HG03025 (cell line): Measurements from ENCODE around the gene SERHL2.
"Not testable (repeated sequence)": the region's sequence is repeated elsewhere in the genome, so short reads cannot be mapped to it uniquely, and the experiment has no call there.

Experiments used
- ATAC-seq: cut with Tn5 transposase; IDR thresholded peaks from one replicate; pipeline ENCODE4 v1.9.1; 2021; ENCODE audit warnings: mild to moderate bottlenecking, moderate library complexity; ENCODE audit not compliant: unreplicated experiment, low FRiP score

The SERHL2 gene

DNA sequence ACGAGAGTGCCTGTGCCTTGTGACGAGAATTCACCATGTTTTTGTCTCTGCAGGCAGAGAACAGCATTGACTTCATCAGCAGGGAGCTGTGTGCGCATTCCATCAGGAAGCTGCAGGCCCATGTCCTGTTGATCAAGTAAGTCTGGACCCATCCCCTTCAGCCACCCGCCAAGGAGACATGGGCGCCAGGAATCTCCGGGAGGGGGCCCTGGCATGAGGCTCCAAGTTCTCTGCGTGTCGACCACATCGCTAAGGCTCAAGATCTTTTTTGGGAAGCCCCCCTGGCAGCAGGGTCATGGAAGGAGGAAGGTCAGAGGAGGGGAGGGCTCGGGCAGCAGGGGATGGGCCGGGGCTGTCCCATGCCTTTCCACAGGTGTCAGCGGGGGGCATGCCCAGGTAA is 17.3 kb downstream of the SERHL2 start:
- not testable (repeated sequence) for ATAC-seq

DNA sequence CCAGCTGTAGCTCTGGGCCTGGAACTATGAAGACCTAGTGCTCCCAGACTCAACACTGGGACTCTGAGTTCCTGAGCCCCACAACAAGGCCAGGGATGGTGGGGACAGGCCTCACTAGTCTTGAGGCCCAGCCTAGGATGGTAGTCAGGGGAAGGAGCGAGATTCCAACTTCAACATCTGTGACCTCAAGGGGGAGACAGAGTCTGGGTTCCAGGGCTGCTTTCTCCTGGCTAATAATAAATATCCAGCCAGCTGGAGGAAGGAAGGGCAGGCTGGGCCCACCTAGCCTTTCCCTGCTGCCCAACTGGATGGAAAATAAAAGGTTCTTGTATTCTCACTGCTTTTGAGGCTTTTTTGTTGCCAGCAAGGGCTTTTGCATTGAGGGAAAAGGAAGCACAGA is 20.3 kb downstream of the SERHL2 start:
- ATAC-seq: not testable (repeated sequence)

DNA sequence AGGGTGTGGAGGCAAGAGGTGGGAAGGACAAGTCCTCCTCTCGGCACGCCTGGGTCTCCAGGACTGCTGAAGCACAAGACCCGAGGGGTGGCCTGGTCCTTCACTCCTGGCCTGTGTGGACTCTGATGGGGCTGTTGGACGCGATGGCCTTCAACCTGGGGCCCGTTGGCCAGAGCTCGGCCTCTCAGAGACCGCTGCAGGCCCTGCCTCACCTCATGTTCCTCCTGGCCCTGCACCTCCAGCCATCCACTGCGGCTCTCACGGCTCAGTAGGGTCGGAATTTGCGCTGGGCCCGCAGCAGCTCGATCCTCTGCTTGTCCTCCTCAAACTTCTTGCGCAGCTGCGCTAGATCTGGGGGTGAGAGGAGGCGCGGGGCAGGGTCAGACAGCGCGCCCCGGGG is 20.7 kb downstream of the SERHL2 start:
- ATAC-seq: not testable (repeated sequence)

DNA sequence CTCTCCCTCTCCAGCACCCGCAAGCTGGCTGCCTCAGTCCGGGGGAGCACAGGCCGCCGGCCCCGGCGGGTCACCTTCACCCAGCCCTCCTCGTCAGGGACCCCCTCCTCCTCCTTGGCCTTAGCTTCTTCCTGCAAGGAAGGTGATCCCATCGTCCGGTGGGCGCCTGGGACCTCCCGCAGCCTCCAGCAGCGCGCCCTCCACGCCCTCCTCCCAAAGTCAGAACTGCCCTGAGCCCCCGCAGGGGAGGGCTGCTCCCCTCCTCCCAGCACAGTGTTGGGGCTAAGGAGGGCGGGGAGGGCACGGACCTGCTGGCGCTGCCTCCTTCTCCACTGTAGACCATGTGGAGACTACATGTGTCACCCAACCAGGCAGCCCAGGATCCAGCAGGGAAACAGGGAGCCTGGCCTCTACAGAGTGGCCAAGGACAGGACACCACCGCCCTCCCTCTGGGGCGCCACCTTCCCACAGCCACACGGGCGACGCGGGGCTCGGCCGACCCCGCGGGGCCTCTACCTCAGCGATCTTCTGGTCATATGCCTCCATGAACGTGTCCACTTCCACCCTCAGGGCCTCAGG is 22.3 kb downstream of the SERHL2 start:
- ATAC-seq: not testable (repeated sequence)

DNA sequence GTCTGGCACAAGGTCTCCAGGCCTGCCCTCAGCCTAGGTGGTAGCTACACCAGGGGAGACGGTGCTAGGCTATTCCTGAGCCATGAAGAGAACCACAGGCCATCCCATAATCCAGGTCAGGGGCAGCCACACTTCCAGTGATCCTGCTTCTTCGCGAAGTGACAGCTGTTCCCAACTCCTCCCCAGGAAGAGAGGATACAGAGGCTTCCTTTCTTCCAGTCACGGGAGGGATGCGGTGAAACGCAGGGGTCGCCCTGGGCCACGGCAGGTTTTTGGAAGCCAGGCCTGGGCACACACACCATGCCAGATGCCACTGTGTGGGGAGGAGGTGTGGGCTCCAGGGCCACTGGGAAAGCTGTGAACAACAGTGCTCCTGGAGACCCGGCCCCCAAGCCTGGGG is 23.4 kb downstream of the SERHL2 start:
- ATAC-seq: not testable (repeated sequence)

DNA sequence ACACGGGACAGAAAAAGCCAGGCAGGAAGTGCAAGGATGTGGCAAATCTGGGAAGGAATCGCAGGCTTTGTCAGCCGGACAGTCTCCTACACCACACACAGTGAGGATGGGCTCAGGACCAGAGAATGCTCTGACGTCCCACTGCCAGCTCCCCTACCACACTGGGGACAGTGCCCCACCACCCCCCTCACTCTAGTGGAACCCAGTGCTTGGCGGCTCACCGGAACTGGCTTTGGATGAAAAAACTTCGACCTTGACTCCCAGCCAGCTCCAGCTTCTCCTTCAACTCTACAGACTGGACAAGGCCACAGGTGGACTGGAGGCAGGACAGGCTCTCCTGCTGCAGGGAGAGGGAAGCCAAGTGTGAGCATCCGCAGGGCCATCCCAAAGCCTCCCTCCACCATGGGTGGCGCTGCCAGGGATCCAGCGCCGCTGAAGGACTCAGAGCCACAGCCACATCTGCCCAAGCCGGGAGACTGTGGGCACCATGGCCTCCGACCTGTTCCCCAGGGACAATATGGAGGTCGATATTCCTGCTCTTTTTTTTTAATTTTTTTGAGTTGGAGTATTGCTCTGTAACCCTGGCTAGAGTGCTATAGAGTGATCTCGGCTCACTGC is 24.0 kb downstream of the SERHL2 start:
- ATAC-seq: no peak

DNA sequence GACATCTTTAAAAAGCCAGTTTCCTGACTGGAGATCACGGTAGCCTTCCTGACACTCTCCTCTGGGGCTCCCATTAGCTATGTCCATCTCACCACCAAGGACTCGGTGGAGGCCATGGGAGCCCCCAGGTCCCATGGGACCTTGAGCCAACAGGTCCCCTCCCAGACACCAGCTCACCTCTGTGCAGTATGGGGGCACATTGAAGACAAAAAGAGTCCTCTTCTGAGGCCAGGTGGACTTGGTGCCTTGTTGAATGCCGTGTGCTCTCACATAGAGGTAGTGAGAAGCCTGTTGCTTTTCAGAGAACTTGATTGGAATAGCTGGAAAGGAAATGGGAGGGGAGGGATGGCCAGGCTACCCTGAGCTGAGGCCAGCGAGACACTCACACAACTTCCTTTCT is 26.3 kb downstream of the SERHL2 start:
- ATAC-seq: not testable (repeated sequence)

DNA sequence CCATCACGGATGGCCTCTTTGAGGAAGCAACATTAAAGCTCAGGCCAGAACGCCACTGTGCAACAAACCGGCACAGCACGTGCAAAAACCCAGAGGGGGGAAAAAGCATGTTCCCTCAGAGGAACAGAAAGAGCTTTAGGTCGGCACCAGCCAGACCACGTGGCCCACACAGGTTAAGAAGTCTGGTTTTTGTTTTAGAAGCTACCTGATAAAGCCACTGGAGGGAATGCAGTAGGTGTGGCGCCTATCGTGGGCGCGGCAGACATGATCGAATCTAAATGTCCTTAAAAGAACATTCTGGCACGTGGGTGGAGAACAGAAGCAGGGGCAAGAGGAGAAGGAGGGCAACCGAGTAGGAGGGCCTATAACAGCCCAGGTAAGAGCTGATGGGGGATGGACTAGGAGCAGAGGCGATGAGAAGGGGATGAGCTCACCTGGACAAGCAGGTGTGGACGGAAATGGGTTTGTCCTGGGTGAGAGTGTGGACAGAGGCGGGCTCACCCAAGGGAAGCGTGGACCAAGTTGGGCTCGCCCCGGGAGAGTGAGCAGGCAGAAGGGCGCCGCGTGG is 27.5 kb downstream of the SERHL2 start:
- ATAC-seq: not testable (repeated sequence)

DNA sequence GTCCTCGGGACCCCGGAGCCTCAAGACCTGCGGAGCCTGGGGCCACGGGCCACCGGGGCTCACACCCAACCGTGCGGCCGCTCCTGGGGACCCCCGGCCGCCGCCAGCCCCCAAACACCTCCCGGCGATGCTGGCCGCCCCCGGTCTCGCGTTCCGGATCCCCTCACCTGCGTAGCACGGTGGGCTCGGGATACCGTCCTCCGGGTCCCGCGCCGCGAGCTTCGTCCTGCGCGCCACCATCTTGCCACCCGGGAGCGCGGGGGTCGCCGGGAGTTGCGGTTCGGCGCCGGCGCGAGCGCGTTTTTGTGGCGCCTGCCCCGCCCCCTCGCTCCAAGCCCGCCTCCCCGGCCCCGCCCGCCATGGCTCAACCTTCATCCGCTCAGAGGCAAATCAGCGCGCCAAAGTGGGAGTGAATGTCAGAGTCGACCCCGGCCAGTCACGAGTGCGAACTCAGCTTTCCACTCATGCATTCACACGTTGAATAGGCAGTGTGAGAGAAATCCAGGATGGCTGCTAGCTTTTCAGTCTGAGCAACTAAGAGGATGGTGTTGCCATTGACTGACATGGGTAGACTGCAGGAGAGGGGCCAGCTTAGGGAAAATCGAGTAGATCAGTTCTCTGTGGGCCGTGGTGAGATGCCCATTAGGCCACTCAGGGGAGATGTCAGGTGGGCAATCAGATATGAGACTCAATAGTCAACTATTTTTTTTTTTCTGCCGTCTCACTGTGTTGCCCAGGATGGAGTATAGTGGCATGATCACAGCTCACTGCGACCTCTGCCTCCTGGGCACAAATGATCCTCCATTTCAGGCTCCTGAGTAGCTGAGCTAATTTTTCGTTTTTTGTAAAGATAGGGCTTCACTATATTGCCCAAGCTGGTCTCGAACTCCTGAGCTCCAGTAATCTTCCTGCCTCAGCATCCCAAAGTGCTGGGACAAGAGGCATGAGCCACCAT is 28.3 kb downstream of the SERHL2 start:
- no peak for ATAC-seq

DNA sequence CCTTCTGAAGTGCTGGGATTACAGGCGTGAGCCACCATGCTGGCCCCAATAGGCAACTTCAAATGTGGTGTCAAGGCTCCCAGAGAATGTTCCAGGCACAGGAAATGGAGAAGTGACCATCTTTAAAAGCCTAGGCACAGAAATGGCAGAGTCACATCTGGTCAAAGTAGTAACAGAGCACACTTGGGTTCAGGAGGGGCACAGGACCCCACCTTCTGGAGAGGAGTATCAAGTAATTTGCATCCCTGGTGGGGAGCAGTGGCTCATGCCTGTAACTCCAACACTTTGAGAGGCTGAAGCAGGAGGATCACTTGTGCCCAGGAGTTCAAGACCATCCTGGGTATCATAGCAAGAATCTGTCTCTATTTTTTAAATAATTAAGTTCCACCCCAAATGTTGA is 29.2 kb downstream of the SERHL2 start:
- ATAC-seq: no peak

DNA sequence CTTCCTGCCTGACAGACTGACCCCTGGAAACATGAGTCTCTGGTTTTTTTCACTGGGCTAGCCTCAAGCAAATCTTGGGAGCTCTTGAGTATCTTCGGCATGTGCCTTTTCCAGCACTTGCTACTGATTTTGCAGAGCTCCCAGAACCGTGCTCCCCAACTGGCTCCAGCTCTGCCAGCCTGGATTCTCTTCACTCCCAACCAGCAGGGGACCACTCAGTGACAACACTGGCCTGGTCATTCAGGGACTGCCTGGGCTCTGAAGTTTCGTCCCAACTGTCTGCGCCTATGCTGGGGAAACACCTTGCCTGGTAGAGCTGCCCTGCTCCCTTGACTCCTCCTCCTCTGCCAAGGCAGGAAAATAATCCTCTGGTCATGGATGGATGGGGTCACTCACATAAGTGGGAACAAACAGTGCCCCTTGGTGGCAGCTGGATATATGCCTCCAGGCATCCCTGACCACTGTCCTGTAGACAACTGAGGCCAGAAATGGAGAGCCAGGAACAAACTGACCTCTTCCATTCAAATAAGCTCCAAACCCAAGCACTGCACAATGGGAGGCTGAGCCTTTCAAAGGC is 30.7 kb downstream of the SERHL2 start:
- no peak for ATAC-seq

DNA sequence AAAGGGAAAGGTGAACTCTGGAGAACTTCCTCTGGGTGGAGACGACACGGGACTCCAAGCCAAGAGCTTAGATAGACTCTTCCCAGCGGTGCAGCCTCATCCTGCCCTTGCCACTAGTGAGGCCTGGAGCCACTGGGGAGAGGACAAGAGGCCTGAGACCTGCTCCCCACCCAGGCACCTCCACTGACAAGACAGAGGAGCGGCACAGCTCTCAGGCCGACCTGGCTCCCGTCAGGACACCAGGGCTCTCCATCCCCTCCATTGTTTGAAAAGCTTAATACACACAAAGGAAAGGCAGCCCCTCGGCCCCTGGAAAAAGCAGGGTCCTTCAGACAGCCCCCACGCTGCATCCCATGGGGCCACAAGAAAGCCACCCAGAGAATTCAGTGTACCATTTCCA is 31.3 kb downstream of the SERHL2 start:
- no peak for ATAC-seq

DNA sequence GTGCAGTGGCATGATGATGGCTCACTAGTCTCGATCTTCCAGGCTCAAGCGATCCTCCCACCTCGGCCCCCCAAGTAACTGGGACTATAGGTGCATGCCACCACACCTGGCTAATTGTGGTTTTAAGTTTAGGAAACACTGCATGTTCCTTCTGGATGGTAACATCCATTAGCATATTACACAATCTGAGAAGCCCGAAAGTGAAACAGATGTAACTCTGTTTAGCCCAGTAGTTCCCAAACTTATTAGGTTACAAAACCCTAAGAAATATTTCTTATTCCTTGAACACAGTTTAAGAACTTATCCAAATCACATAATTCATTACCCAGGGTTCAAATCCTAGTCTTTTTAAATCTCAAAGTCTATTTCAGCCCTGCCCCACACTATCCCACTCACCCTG is 32.6 kb downstream of the SERHL2 start:
- ATAC-seq: no peak

DNA sequence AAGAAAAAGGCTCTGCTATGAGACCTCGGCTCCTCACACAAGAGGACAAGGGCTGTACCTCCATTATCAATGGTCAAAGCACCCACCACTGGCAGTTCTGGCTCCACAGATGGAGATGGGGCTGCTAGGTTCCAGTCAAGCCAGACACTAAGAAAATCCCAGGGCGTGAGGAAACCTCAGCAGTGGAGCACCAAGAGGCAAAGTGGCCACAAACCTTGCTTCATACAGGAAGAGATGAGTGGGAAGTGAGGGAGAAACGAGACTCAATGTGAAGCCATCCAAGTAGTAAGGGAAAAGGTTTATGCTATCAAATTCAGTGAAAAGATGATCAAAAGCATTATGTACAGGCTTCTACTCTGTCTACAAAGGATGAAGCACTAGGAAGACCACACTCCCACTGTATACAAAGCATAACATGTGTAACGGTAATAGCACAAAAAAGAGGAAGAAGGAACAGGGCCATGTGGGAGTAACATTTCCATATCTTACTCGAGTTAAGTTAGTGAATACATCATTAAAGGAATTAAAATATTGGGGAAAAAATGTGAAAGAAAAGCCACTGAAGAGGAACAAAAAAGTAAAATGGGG is 33.9 kb downstream of the SERHL2 start:
- ATAC-seq: no peak

DNA sequence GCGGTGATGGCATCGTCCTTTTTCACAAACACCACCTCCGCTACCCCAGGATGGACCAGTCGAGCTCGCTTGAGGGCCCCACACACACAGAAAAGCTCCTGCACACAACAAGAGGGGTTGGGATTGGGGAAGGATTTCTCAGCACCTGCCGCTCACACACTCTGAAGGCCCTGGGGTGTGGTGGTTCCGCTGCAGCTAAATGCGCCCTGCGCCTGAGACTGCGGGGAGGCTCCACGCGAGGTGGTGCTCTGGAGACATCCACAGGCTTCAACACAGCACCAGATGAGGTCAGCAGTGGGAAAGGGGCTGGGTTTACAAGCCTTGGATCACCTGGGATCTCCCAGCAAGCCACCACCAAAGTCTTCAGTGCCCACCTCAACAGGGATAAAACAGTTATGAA is 38.2 kb downstream of the SERHL2 start:
- ATAC-seq: no peak

DNA sequence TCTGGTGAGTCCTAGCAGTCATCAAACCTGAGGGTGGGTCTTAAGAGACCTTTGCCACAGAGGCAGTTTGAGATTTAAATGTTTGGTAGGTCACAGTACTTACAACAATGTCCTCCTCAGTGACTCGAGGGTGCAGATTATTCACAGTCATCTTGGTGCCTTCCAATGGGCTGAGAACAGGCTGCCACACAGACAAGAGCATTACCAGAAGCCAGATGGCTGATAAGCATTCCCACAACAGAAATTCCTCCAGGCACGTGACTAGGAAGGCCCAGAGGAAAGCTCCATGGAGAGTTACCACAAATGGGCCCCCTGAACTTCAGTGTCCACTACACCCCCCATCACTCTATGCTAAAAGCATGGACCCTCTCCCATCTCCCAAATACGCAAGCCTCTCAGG is 41.7 kb downstream of the SERHL2 start:
- ATAC-seq: no peak

DNA sequence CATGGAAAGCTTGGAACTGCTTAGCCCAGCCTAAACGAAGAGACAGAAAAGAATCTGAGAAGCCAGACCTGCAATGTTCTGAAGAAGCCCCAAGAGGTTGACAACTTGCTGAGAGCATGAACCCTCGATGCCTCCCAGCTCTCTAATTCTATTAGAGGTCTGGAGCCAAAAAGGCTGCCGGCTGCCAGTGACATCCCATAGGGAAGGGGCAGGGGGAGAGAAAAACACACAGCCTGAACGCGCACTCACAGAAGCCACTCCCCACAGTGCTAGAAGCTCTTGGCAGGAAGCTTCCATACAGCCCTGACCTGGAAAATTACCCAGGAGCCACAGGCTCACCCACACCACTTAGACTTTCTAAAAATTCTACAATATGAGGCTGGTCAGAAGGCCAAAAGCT is 42.6 kb downstream of the SERHL2 start:
- no peak for ATAC-seq

DNA sequence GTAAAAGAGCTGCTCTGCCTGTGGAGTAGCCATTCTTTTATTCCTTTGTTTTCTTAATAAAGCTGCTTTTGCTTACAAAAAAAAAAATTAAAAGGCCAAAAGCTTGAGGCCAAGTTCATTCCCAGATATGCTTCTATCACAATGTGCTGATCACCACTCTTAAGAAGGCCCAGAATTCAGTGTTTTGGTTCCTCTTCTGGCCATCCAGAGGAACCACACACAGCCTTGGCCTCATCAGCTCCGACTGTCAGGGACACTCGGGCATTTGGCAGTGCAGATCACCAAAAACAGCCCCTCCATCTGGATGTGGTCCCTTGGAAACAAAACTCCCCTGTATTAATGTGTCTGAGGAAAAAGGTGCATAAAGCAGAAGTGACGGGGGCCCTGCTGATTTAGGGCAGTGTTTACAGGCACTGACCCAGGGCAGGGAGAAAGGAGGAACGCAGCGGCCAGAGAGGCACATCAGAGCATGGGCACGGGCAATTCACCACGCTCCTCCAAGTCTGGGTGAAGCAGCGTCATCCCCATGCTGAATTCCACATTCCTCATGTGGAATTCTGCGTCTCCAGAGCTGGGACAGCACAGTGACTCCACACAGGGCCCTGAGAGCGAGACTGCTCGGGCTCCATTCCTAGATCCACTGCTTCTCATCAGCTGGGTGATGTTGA is 43.2 kb downstream of the SERHL2 start:
- ATAC-seq: no peak

DNA sequence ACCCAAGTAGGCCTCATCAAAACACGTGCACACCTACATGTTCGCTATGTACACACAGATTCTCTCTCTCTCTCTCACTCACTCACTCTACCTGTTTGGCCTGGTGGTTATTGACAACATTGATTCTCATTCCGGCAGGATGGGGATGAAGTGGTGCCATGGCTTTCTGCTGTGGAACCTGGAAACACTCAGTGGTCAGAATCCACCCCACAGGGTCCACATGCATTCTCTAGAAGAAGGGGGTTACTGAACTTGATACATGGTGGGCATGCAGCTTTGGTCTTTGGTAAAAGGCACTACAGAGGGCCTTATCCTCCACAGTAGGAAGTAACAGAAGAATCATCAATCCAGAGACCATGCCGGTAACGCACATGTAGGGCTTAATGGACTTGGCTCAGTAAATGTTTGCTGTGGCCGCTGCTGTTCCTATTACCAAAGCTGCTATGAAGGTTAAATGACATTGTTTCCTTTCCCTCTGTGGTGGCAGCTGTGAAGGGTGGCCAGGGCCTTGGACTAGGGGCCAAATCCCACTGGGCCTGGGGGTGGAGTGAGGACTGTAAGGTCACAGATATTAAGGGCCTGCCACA is 48.2 kb downstream of the SERHL2 start:
- ATAC-seq: no peak

DNA sequence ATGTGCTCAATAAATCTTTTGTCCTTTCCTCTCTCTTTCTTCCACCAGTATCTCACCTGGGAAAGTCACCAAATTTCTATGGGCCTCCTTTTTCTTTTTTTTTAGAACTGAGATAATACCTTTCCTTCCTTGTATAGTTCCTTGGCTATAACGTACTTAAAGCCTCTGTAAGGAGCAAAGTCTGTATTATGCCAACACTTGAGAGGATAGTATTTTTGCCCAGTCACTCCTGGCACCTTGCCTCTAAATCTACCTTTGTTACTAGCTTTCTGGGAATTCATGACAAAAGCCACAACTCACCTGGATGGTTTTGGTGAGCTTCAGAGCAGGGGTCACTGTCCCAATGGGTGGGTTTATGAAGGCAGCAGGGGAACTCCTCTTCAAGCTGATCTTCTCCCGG is 48.7 kb downstream of the SERHL2 start:
- no peak for ATAC-seq
